Measurements from ENCODE around the gene SFMBT1. TPM values are rescaled to one million over a fixed set of nuclear protein-coding genes. Genes with fewer than 3 reads are reported as not detected.

Gene SFMBT1
- total and polyA plus RNA-seq, 2 of the 4 experiments (the other 2 are of a cell fraction): 1.0 to 1.8 TPM

DNA sequence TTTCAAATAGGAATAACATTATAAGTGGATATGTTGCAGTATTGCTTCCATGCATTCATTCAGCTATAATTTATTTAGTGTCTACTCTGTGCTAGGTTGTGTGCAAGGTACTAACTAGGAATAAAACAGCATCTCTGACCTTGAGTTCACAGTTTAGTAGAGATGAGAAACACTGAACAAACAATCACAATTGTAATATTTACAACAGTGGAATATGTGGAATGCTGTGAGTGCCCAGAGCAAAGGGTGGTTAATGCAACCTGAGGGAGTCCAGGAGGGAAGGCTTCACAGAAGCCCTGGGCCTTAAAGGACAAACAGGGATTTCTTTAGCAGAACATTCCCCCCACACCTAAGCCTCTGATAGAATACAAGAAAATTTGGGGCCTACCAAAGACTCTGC is 13.3 kb downstream of the SFMBT1 start:
- ChIA-PET POLR2A (ENCODE audit: unreplicated experiment) (no interaction called here), CTCF (no interaction called here)
- no peak overlapping the region for H3K9ac ChIP-seq (ENCODE audit: low read depth, low read length)
- dilution Hi-C loops (cut with HindIII; ENCODE audit: low sequenced_read_pairs, unreplicated experiment) (no loop called here), intact Hi-C loops (cut with micrococcal nuclease) (no loop called here), in situ Hi-C loops (cut with MboI; ENCODE audit: low sequenced_read_pairs) (no loop called here)
- H2AFZ ChIP-seq (replicated peaks; ENCODE audit: low read length, poor library complexity): no peak overlapping the region
- H4K91ac ChIP-seq (ENCODE audit: insufficient read depth, low read depth, low read length): no peak overlapping the region
- H3K9me3 ChIP-seq (ENCODE audit: control insufficient read depth, insufficient read depth, low read length): no peaks in the 10 kb centered on the region
- no peak overlapping the region for H3K18ac ChIP-seq (ENCODE audit: low read depth, low read length)
- H2BK20ac ChIP-seq (ENCODE audit: low read depth, low read length): no peak overlapping the region
- no TSS peak for BruUV-seq (replicated peaks)
- H3K9me1 ChIP-seq (ENCODE audit: insufficient read depth, low read length): no peaks in the 10 kb centered on the region
- no peak overlapping the region for H3K4me2 ChIP-seq (ENCODE audit: low read depth, low read length)
- H4K5ac ChIP-seq (ENCODE audit: low read depth, low read length): no peak overlapping the region
- no peaks in the 10 kb centered on the region for H3K27me3 ChIP-seq (ENCODE audit: control insufficient read depth, insufficient read depth, low read length)
- no peak overlapping the region for H2AK5ac ChIP-seq (ENCODE audit: low read depth, low read length)
- no peak for TF ChIP-seq FOS (IDR thresholded peaks at IDR 0.05; ENCODE audit: low read depth, low read length)
- no peak for TF ChIP-seq RAD21 (IDR thresholded peaks at IDR 0.05; ENCODE audit: low read length)
- no peak for TF ChIP-seq BHLHE40 (IDR thresholded peaks at IDR 0.05; ENCODE audit: low read depth, low read length)
- no peak for TF ChIP-seq MAFK (IDR thresholded peaks at IDR 0.05; ENCODE audit: low read depth, low read length)
- TF ChIP-seq RCOR1 (IDR thresholded peaks at IDR 0.05; ENCODE audit: insufficient replicate concordance, low read length): no peak
- no peak for TF ChIP-seq MXI1 (IDR thresholded peaks at IDR 0.05; ENCODE audit: borderline replicate concordance, low read depth, low read length)
- TF ChIP-seq NFE2L2 (IDR thresholded peaks at IDR 0.05; ENCODE audit: low read depth, low read length): no peak
- no peak for TF ChIP-seq RFX5 (IDR thresholded peaks at IDR 0.05; ENCODE audit: low read depth, low read length)
- TF ChIP-seq CHD1 (IDR thresholded peaks at IDR 0.05; ENCODE audit: low read depth, low read length): no peak
- TF ChIP-seq, protein P1, sequence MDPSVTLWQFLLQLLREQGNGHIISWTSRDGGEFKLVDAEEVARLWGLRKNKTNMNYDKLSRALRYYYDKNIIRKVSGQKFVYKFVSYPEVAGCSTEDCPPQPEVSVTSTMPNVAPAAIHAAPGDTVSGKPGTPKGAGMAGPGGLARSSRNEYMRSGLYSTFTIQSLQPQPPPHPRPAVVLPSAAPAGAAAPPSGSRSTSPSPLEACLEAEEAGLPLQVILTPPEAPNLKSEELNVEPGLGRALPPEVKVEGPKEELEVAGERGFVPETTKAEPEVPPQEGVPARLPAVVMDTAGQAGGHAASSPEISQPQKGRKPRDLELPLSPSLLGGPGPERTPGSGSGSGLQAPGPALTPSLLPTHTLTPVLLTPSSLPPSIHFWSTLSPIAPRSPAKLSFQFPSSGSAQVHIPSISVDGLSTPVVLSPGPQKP (IDR thresholded peaks at IDR 0.05; ENCODE audit: borderline replicate concordance, low read depth, low read length): no peak
- TF ChIP-seq MAZ (IDR thresholded peaks at IDR 0.05; ENCODE audit: borderline replicate concordance, low read depth, low read length): no peak
- no peak for TF ChIP-seq SMC3 (IDR thresholded peaks at IDR 0.05; ENCODE audit: low read depth, low read length)
- H3K14ac ChIP-seq (replicated peaks; ENCODE audit: low read depth, low read length): no peak overlapping the region
- ATAC-seq (ENCODE audit: low read depth) (no peak), DNase-seq (no peak)
- H3K4me1 ChIP-seq (ENCODE audit: control insufficient read depth, insufficient read depth, low read length): no peaks in the 10 kb centered on the region
- H2AK9ac ChIP-seq (replicated peaks; ENCODE audit: low read depth, low read length, poor library complexity): no peak overlapping the region
- H4K20me1 ChIP-seq (ENCODE audit: insufficient read depth, low read length): no peaks in the 10 kb centered on the region
- no peak overlapping the region for H3K4ac ChIP-seq (ENCODE audit: low read depth, low read length)
- no peak overlapping the region for H3K23ac ChIP-seq (ENCODE audit: low read depth, low read length)
- H2BK5ac ChIP-seq (ENCODE audit: low read depth, low read length, poor library complexity, severe bottlenecking): no peak overlapping the region
- H3K56ac ChIP-seq (ENCODE audit: extremely low read depth, insufficient read depth, low read length): no peak overlapping the region
- H2BK15ac ChIP-seq (ENCODE audit: low read depth, low read length): no peak overlapping the region
- H2BK120ac ChIP-seq (ENCODE audit: low read depth, low read length): no peak overlapping the region
- no peak overlapping the region for H3K4me3 ChIP-seq (ENCODE audit: insufficient read depth, low read depth, low read length)
- no peaks in the 10 kb centered on the region for H3K36me3 ChIP-seq (ENCODE audit: control insufficient read depth, insufficient read depth, low read length)
- H3K79me1 ChIP-seq (ENCODE audit: low read depth in 1 of 2, low read length in 2 of 2): peaks cover 3% of the 10 kb centered on the region in 2 experiments; a peak in 1 of 4 replicates
- no peak overlapping the region for H3K27ac ChIP-seq (ENCODE audit: insufficient read depth, low read length)
- H4K8ac ChIP-seq (ENCODE audit: low read depth in 2 of 2, low read length in 2 of 2): no peak overlapping the region

Measured in IMR-90 (cell line).